OCI-LY7 (cell line): ENCODE results near the gene GRM1. TPM values are rescaled to one million over a fixed set of nuclear protein-coding genes. Genes with fewer than 3 reads are reported as not detected.

ENCODE experiments used
- BruUV-seq: library from RNA; stranded (reverse); fragments of 400-500 nt; replicated peaks from 2 replicates; lab custom pipeline; 2021; lab: Mats Ljungman, UMichigan
- CTCF ChIA-PET: fragments of 300-600 bp; sonication (Branson Sonifier 250); formaldehyde crosslinking; loops from one replicate; lab custom pipeline; 2022; ENCODE audit warnings: antibody characterized with exemption; ENCODE audit not compliant: unreplicated experiment; lab: Charles Lee
- POLR2A ChIA-PET: fragments of 300-600 bp; sonication (Branson Sonifier 250); formaldehyde crosslinking; loops from one replicate; lab custom pipeline; 2022; ENCODE audit warnings: antibody characterized with exemption; lab: Charles Lee
- DNase-seq: peaks from one replicate; pipeline ENCODE4 v3.0.0-alpha.2; 2015; ENCODE audit warnings: low spot score
- H2AFZ ChIP-seq: fragments of 200-600 bp; sonication (generic), shearing (Covaris generic); 2 replicates; pipeline ENCODE4 v1.6.1; 2014; ENCODE audit warnings: mild to moderate bottlenecking, antibody characterized with exemption, low read length, moderate library complexity
- H3K27ac ChIP-seq: fragments of 200-600 bp; sonication (generic); 2 replicates; pipeline ENCODE4 v1.5.1; 2014; ENCODE audit warnings: mixed run types, low read depth, mild to moderate bottlenecking, moderate library complexity, low read length, inconsistent platforms; ENCODE audit not compliant: poor library complexity, severe bottlenecking
- H3K36me3 ChIP-seq: fragments of 200-600 bp; sonication (generic); 2 replicates; pipeline ENCODE4 v1.6.1; 2014; ENCODE audit warnings: mild to moderate bottlenecking, antibody characterized with exemption, low read length, moderate library complexity, mixed read lengths; ENCODE audit not compliant: insufficient read depth
- H3K4me1 ChIP-seq: fragments of 200-600 bp; sonication (generic); 2 replicates; pipeline ENCODE4 v1.5.1; 2014; ENCODE audit warnings: mild to moderate bottlenecking, low read length; ENCODE audit not compliant: insufficient read depth, poor library complexity, severe bottlenecking
- H3K4me2 ChIP-seq: fragments of 200-600 bp; sonication (generic); 2 replicates; pipeline ENCODE4 v1.6.1; 2014; ENCODE audit warnings: mild to moderate bottlenecking, low read length
- H3K4me3 ChIP-seq: fragments of 200-600 bp; sonication (generic); 2 replicates; pipeline ENCODE4 v1.5.1; 2014; ENCODE audit warnings: mild to moderate bottlenecking, low read depth, low read length; ENCODE audit not compliant: poor library complexity, severe bottlenecking
- H3K79me2 ChIP-seq: fragments of 200-600 bp; sonication (generic); 2 replicates; pipeline ENCODE4 v1.6.1; 2016; ENCODE audit warnings: low read depth, mild to moderate bottlenecking, low read length, moderate library complexity, mixed read lengths; ENCODE audit not compliant: insufficient read depth
- H3K9me2 ChIP-seq: fragments of 200-600 bp; sonication (generic); 2 replicates; pipeline ENCODE4 v1.6.1; 2016; ENCODE audit warnings: mild to moderate bottlenecking, low read length, mixed read lengths; ENCODE audit not compliant: insufficient read depth
- H3K9me3 ChIP-seq: fragments of 200-600 bp; sonication (generic); 2 replicates; pipeline ENCODE4 v1.6.1; 2014; ENCODE audit warnings: mild to moderate bottlenecking, mixed run types, low read length, mixed read lengths
- H4K20me1 ChIP-seq: fragments of 200-600 bp; sonication (generic); 2 replicates; pipeline ENCODE4 v1.6.1; 2014; ENCODE audit warnings: mild to moderate bottlenecking, antibody characterized with exemption, low read length, moderate library complexity, mixed read lengths; ENCODE audit not compliant: insufficient read depth
- EZH2phosphoT487 ChIP-seq: fragments of 200-600 bp; sonication (generic); IDR thresholded peaks from 2 replicates; pipeline ENCODE4 v1.6.1; 2018; ENCODE audit warnings: low read depth, borderline replicate concordance, mild to moderate bottlenecking, mixed run types, antibody characterized with exemption, low read length, moderate library complexity, mixed read lengths
- intact Hi-C: fragments of 100-400 bp; cut with micrococcal nuclease; formaldehyde crosslinking; loops from one replicate; pipeline ENCODE4 v1.10.0; 2022; ENCODE audit not compliant: unreplicated experiment
- total RNA-seq, 2 experiments: library from RNA; depleted of rRNA in 1 of 2; stranded (reverse); fragments of >200 nt in 1 of 2; shearing (Covaris generic) in 1 of 2; gene quantifications; 2 replicates each; pipeline ENCODE4 v1.2.3, GENCODE V29; 2014 to 2022
- TF ChIP-seq, protein P1 (sequence below): fragments of 200-600 bp; sonication (generic); conservative IDR thresholded peaks from 2 replicates; pipeline ENCODE4 v1.5.1; 2014; ENCODE audit warnings: mild to moderate bottlenecking, antibody characterized with exemption, low read length, moderate library complexity, mixed read lengths

GRM1 gene
- total RNA-seq, 2 experiments from 2014 or later: not detected

DNA sequence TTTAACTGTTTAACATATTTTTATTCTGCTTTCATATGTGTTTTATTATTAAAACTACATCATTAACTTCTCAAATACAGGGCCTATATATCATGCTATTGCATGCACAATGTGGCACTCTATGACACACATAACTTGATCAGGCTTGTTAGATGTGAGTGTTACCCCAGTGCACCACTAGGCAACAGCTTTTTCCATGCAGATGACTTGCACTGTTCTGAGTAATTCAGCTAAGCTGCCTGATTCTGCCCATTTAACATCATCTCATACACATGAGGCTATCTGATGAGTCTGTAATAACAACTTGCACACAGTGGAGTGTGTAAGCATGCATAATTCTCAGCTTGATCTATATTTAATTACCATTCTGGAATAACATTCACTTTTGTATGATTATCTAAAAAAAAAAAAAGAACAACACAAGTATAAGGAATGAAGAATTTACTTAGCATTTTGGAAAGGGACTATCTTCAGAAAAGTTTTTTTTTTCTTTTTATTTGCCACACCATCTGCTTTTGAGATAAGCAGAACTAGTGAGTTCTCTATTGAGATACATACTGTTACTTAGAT, 83.1 kb downstream of the GRM1 start:
- Histone ChIP-seq H3K4me2 (no peak overlapping the region), H3K79me2 (no peaks in the 10 kb centered on the region), H3K9me3 (no peaks in the 10 kb centered on the region), H3K27ac (no peak overlapping the region), H3K9me2 (no peaks in the 10 kb centered on the region), H2AFZ (no peak overlapping the region), H3K36me3 (no peaks in the 10 kb centered on the region), H3K4me1 (no peaks in the 10 kb centered on the region), H3K4me3 (no peak overlapping the region), H4K20me1 (no peaks in the 10 kb centered on the region)
- no TSS peak for BruUV-seq
- ChIA-PET CTCF (no interaction called here), POLR2A (no interaction called here)
- no peak for DNase-seq
- intact Hi-C loops: no loop called here
- TF ChIP-seq, protein P1, sequence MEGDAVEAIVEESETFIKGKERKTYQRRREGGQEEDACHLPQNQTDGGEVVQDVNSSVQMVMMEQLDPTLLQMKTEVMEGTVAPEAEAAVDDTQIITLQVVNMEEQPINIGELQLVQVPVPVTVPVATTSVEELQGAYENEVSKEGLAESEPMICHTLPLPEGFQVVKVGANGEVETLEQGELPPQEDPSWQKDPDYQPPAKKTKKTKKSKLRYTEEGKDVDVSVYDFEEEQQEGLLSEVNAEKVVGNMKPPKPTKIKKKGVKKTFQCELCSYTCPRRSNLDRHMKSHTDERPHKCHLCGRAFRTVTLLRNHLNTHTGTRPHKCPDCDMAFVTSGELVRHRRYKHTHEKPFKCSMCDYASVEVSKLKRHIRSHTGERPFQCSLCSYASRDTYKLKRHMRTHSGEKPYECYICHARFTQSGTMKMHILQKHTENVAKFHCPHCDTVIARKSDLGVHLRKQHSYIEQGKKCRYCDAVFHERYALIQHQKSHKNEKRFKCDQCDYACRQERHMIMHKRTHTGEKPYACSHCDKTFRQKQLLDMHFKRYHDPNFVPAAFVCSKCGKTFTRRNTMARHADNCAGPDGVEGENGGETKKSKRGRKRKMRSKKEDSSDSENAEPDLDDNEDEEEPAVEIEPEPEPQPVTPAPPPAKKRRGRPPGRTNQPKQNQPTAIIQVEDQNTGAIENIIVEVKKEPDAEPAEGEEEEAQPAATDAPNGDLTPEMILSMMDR: no peak
- no peak for TF ChIP-seq EZH2phosphoT487

DNA sequence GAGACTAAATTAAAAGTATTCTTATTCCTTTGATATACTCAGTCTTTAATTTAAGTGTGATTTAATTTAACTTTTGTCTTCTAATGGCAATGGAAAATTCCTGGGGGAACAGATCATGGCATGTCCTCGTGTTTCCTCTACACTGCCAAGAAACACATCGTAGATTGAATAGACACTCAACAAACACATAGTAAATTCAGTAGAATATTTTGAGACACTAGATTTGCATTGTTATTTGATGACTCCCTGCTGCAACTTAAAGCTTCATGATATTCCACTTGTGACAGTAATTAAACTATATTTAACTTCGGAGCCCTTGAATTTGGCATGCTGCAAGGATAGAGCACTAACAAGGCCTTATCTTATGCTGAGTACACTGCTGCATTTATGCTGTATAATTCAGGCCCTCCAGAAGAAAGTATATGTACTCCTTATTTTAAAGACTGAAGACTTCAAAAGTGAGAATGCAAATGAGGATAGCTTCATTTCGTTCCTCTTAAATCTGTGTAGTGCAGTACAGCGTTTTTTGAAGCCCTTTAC, 84.3 kb downstream of the GRM1 start:
- ChIA-PET POLR2A (no interaction called here), CTCF (no interaction called here)
- no TSS peak for BruUV-seq
- H3K79me2 ChIP-seq: no peaks in the 10 kb centered on the region
- DNase-seq: no peak
- H4K20me1 ChIP-seq: no peaks in the 10 kb centered on the region
- no peak overlapping the region for H2AFZ ChIP-seq
- no peaks in the 10 kb centered on the region for H3K9me3 ChIP-seq
- H3K36me3 ChIP-seq: no peaks in the 10 kb centered on the region
- no peak overlapping the region for H3K27ac ChIP-seq
- H3K4me2 ChIP-seq: no peak overlapping the region
- no peaks in the 10 kb centered on the region for H3K9me2 ChIP-seq
- H3K4me3 ChIP-seq: no peak overlapping the region
- H3K4me1 ChIP-seq: no peaks in the 10 kb centered on the region
- intact Hi-C loops: no loop called here
- TF ChIP-seq, protein P1: no peak
- no peak for TF ChIP-seq EZH2phosphoT487

DNA sequence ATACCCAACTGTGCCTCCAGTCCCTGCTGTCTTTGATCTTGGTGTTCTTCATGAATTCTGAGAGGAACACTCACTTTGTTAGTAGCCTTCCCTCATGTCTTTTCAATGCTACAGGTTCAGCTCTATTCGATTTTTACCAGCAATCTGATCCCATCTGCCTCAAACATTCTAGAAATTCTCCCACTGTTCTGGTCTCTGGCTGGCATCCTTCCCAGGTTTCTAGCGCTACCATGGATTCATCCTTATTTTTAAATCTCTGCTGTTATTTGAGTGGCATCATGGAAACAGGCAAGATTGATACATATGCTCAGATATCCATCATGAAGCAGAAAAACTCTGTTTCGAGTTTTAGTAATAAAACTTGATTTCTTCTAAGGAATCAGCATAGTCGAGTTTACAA, 94.8 kb downstream of the GRM1 start:
- no peak for DNase-seq
- H3K4me2 ChIP-seq: no peak overlapping the region
- ChIA-PET POLR2A (no interaction called here), CTCF (no interaction called here)
- no peaks in the 10 kb centered on the region for H3K9me2 ChIP-seq
- no peaks in the 10 kb centered on the region for H4K20me1 ChIP-seq
- TF ChIP-seq, protein P1: no peak
- TF ChIP-seq EZH2phosphoT487: no peak
- no peak overlapping the region for H2AFZ ChIP-seq
- H3K79me2 ChIP-seq: no peaks in the 10 kb centered on the region
- no peak overlapping the region for H3K4me3 ChIP-seq
- intact Hi-C loops: no loop called here
- no TSS peak for BruUV-seq
- no peaks in the 10 kb centered on the region for H3K36me3 ChIP-seq
- no peak overlapping the region for H3K27ac ChIP-seq
- H3K9me3 ChIP-seq: no peaks in the 10 kb centered on the region
- H3K4me1 ChIP-seq: no peaks in the 10 kb centered on the region
